Skeletal muscle tissue (tissue), 4 donors: ENCODE measurements around the gene FUCA1. TPM values are rescaled to one million over a fixed set of nuclear protein-coding genes. Genes with fewer than 3 reads are reported as not detected.

ENCODE experiments used
- H3K27ac ChIP-seq: one replicate; pipeline ENCODE4 v1.7.0; 2013; ENCODE audit warnings: mild to moderate bottlenecking, low read depth, low read length, inconsistent platforms
- H3K27me3 ChIP-seq, 3 donors: one replicate each; pipeline ENCODE4 v1.7.0; 2013; ENCODE audit warnings: low read length in 3 of 3; ENCODE audit not compliant: control insufficient read depth in 3 of 3, insufficient read depth in 3 of 3
- H3K36me3 ChIP-seq, 3 donors: one replicate each; pipeline ENCODE4 v1.7.0; 2013; ENCODE audit warnings: low read length in 3 of 3; ENCODE audit not compliant: control insufficient read depth in 3 of 3, insufficient read depth in 3 of 3
- H3K4me1 ChIP-seq, 3 donors: one replicate each; pipeline ENCODE4 v1.7.0; 2013; ENCODE audit warnings: low read length in 3 of 3, mild to moderate bottlenecking in 3 of 3; ENCODE audit not compliant: control insufficient read depth in 3 of 3, insufficient read depth in 3 of 3
- H3K4me3 ChIP-seq, 3 donors: one replicate each; pipeline ENCODE4 v1.7.0; 2013; ENCODE audit warnings: low read length in 3 of 3
- H3K9ac ChIP-seq, 3 donors: one replicate each; pipeline ENCODE4 v1.7.0; 2013; ENCODE audit warnings: low read length in 3 of 3, mild to moderate bottlenecking in 3 of 3, moderate library complexity in 2 of 3, low read depth in 1 of 3
- H3K9me3 ChIP-seq, 3 donors: one replicate each; pipeline ENCODE4 v1.7.0; 2013; ENCODE audit warnings: low read length in 3 of 3; ENCODE audit not compliant: control insufficient read depth in 3 of 3
- total RNA-seq: library from RNA; depleted of rRNA; stranded (reverse); fragments of >200 nt; gene quantifications from one replicate; pipeline ENCODE4 v1.2.3, GENCODE V29; 2014
- donor health status: Osteomylitis.

The FUCA1 gene
- total RNA-seq, 1 donor from 2014 or later: 21.9 TPM

DNA sequence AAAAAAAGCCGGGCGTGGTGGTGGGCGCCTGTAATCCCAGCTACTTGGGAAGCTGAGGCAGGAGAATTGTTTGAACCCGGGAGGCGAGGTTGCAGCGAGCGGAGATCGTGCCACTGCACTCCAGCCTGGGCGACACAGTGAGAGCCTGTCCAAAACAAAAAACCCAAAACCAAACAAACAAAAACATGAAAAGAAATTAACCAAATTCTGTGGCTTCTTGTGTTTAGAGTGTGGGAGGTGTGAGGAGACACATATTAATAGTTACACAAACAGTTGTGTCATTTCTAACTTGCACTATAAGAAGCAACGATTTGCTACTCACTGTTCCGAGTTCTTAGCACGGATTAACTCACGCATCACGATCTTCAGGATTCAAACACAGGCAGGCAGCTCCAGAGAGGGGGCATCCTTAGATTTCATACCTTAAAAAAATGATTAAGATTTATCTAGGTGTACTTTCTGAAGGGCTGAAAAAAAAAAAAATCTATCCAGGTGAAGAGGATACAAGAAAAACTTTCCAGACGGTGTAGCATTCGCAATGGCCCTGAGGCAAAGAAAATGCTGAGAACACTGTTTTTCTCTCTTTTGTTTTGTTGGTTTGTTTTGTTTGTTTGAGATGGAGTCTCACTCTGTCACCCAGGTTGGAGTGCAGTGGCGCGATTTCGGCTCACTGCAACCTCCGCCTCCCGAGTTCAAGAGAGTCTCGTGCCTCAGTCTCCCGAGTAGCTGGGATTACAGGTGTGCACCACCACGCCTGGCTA is 42.1 kb downstream of the FUCA1 start:
- peak overlapping the region; percentile 68 to 100 (median 100) for H3K9ac ChIP-seq

DNA sequence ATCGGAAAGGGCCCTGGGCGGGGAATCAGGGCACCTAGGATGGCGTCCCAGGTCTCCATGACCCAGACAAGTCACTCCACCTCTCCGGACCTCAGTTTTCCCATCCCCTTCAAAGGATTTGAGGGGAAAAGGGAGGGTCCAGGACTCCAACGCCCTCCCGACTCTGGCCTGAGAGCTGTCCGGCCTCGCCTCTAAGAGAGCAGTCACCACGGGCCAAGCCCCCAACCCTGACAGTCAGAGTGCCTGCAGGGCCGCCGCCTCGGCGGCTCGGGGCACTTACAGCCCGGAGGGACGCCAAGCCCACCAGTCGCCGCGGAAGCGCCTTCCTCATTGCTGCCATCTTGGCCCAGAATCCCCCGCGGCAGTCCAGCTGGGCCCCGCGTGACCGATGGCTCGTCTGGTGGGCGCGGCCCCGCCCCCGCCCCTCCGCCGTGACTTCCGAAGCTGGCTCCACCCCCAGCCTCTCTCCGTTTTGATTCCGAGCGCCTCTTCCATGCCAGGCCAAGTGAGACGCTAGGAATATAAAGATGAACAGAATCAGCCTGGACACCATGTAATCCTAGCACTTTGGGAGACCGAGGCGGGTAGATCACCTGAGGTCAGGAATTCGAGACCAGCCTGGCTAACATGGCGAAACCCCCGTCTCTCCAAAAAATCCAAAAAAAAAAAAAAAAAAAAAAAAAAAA is 42.9 kb downstream of the FUCA1 start, which contains the start of gene HMGCL:
Gene HMGCL, minus strand, starts transcription at position 354 of the 686 bp plus-strand sequence. Its CDS starts 14 bp downstream, at position 340.
- peaks cover 9 to 17% (median 11%) of the 10 kb centered on the region in 3 donors for H3K4me1 ChIP-seq
- H3K27ac ChIP-seq: peak within 1 kb of the TSS; percentile 98
- H3K36me3 ChIP-seq: peaks cover 1 to 4% (median 2%) of the 10 kb centered on the region in 3 donors
- no peaks in the 10 kb centered on the region for H3K27me3 ChIP-seq
- H3K9me3 ChIP-seq: no peaks in the 10 kb centered on the region
- peak within 1 kb of the TSS; percentile 97 to 100 (median 100) for H3K9ac ChIP-seq
- H3K4me3 ChIP-seq: peak within 1 kb of the TSS; percentile 81 to 96 (median 90)

More for the DNA sequence above, 42.1 kb downstream of the FUCA1 start:
- H3K27ac ChIP-seq: peak overlapping the region; percentile 98
- no peaks in the 10 kb centered on the region for H3K9me3 ChIP-seq
- H3K4me3 ChIP-seq: peak overlapping the region; percentile 67 to 96 (median 90)
- H3K4me1 ChIP-seq: peaks cover 9 to 17% (median 11%) of the 10 kb centered on the region in 3 donors
- H3K27me3 ChIP-seq: no peaks in the 10 kb centered on the region
- peaks cover 0 to 4% (median 0%) of the 10 kb centered on the region in 3 donors for H3K36me3 ChIP-seq

DNA sequence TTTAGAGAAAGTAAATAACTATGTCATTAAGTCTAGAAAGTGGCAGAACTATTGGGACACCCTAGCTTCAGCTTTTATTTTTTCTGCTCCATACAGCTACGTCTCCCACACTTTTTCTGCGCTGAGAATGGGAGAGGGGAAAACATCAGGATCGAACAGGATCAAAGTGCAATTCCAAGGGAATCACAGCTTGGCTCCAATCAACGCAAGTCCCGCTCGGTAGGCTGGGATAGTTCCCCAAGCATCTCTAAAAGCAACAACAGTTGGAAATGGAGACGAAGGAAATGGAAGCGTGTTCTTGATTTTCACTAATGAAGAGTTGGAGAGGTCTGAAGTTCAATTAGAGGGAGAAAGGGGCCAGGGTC is 43.4 kb downstream of the FUCA1 start:
- Histone ChIP-seq H3K9me3 (no peaks in the 10 kb centered on the region), H3K27me3 (no peaks in the 10 kb centered on the region), H3K4me3 (peak overlapping the region; percentile 81 to 96 (median 90)), H3K36me3 (peaks cover 3 to 6% (median 6%) of the 10 kb centered on the region in 3 donors), H3K4me1 (peaks cover 9 to 17% (median 11%) of the 10 kb centered on the region in 3 donors), H3K9ac (peak overlapping the region; percentile 97 to 100 (median 100)), H3K27ac (peak overlapping the region; percentile 98)

DNA sequence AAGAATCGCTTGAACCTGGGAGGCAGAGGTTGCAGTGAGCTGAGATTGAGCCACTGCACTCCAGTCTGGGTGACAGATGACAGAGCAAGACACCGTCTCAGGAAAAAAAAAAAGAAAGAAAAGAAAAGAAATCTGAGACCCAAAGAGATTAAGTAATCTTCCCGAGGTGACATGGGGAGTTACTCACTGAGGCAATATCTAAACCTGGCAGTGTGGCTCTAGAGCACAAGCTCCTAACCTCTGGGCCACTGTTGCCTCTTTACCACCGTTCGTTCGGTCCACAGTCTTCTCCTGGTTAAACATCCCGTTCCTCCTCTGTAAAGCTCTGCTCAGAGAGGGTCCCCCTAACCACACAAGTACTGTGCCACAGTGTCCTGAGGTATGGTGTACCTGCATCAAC is 44.3 kb downstream of the FUCA1 start:
- peaks cover 6 to 14% (median 7%) of the 10 kb centered on the region in 3 donors for H3K36me3 ChIP-seq
- H3K9ac ChIP-seq: no peak overlapping the region
- no peaks in the 10 kb centered on the region for H3K27me3 ChIP-seq
- H3K4me3 ChIP-seq: peak overlapping the region in 2 of 3 donors; percentile 31 to 81
- no peaks in the 10 kb centered on the region for H3K9me3 ChIP-seq
- peaks cover 9 to 17% (median 11%) of the 10 kb centered on the region in 3 donors for H3K4me1 ChIP-seq
- no peak overlapping the region for H3K27ac ChIP-seq

DNA sequence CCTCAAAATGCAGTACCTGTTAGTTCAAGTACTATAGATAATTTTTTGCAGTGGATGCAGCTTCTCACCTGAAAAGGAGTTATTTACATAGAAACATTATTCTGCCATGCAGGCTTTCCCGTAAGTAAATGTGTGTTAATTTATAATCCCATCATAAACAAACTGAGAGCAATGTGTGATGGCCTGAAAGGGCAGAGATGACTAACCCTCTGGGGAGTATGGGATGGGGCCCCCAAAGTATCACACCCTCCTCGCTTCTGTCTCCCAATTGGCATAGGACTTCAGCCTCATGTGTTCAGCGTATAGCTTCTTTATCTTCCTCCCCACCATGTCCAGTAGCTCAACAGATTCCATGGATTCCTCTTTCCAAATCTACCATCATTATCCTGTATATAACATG is 50.5 kb downstream of the FUCA1 start:
- peaks cover 19 to 57% (median 44%) of the 10 kb centered on the region in 3 donors for H3K36me3 ChIP-seq

DNA sequence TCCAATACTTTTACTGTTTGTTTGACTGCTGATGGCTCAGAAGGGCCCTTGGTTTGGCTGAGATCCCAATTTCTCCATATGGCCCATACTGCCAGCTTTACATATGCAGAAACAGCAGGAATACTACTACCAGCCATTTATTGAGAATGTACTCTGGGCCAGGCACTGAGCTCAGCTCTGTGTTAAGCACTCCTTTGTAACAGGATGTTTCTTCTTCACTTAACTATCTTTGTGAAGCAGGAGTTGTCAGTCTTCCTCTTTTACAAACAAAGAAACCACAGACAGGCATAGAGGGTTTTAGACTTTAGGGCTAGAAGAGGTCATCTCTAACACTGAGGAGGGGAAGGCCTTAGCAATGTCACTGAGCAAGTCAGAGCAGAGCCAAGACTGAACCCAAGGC is 51.2 kb downstream of the FUCA1 start:
- Histone ChIP-seq H3K4me3 (no peak overlapping the region), H3K27ac (no peak overlapping the region), H3K36me3 (peaks cover 24 to 63% (median 51%) of the 10 kb centered on the region in 3 donors)

More for the DNA sequence above, 50.5 kb downstream of the FUCA1 start:
- Histone ChIP-seq H3K4me1 (peaks cover 14 to 17% (median 16%) of the 10 kb centered on the region in 3 donors), H3K9me3 (no peaks in the 10 kb centered on the region), H3K27ac (no peak overlapping the region), H3K27me3 (no peaks in the 10 kb centered on the region), H3K9ac (no peak overlapping the region), H3K4me3 (no peak overlapping the region)

DNA sequence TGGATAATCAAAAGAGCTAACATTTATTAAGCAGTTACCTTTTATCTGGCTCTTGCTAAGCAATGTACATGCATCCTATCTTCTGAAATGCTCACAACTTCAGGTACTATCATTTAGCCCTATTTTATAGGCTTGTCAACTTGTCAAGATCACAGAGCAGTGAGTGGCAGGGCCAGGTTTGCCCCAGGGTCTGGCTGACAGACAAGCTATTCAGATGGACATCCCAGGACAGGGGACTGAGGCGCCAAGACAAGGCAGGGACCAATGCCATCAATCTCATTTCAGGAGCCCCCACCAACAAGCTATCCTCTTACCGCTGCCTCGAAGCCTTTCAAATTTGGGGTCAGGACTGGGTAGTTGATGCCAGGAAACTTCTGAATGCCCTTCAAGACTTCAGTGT is 51.7 kb downstream of the FUCA1 start:
- no peaks in the 10 kb centered on the region for H3K9me3 ChIP-seq
- no peak overlapping the region for H3K4me3 ChIP-seq
- H3K27ac ChIP-seq: peak overlapping the region; percentile 14
- H3K4me1 ChIP-seq: peaks cover 12 to 17% (median 14%) of the 10 kb centered on the region in 3 donors
- peak overlapping the region in 1 of 3 donors; percentile 1 for H3K9ac ChIP-seq
- H3K27me3 ChIP-seq: no peaks in the 10 kb centered on the region
- peaks cover 27 to 66% (median 56%) of the 10 kb centered on the region in 3 donors for H3K36me3 ChIP-seq

More for the DNA sequence above, 51.2 kb downstream of the FUCA1 start:
- H3K4me1 ChIP-seq: peaks cover 12 to 17% (median 14%) of the 10 kb centered on the region in 3 donors
- H3K9me3 ChIP-seq: no peaks in the 10 kb centered on the region
- no peaks in the 10 kb centered on the region for H3K27me3 ChIP-seq
- H3K9ac ChIP-seq: peak overlapping the region in 1 of 3 donors; percentile 35

DNA sequence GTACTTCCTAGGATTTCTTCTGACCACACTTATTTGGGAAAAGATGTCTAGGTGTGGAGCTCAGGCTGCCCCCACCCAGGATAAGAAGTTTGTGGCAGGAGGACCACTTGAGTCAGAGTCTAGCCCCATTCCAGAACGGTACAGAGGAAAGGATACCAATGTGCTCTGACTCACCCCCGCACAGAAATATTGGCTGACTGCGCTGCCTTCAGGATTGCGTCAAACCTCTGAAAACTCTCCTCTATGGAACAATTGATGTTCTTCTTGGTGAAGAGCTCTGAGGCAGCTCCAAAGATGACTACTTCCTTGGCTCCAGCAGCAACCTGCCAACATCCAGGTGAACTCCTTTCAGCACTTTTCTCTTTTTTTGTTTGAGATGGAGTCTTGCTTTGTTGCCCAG is 54.1 kb downstream of the FUCA1 start:
- Histone ChIP-seq H3K9me3 (no peaks in the 10 kb centered on the region), H3K36me3 (peaks cover 26 to 61% (median 56%) of the 10 kb centered on the region in 3 donors), H3K27me3 (no peaks in the 10 kb centered on the region), H3K9ac (no peak overlapping the region), H3K4me3 (no peak overlapping the region), H3K27ac (no peak overlapping the region), H3K4me1 (peaks cover 27 to 32% (median 28%) of the 10 kb centered on the region in 3 donors)

DNA sequence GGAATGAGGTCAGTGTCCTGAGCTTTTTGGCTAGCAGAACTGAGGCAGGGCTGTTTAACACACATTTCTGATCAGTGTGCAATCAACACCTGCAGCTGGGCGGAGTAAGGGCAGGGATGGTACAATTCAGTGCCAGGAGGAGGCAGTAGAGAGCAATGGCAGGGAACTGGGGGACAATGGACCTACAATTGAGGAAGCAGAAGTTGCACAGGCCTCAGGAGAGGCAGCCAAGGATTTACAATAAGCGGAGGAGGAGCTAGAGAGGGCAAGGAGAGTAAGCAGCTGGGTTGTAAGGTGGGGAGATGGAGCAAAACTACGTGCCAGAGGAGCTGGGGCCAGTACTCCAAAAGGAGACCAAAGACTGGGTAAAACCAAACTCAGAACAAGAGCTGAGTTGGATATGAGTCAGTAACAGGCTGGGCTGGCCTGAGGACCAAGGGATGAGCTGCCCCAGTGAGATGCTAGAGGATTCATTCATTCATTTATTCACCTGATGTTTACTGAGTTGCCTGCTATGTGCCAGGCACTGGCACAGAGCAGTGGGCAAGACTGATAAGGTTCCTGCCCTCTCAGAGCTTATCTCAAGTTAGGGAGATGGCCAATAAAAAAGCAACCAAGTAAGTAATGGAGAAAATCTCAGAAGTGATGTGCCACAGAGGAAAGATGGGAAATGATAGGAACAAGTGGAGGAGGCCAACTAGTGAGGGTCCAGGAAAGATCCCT is 57.1 kb downstream of the FUCA1 start:
- H3K27ac ChIP-seq: no peak overlapping the region
- H3K36me3 ChIP-seq: peaks cover 37 to 53% (median 50%) of the 10 kb centered on the region in 3 donors
- no peak overlapping the region for H3K4me3 ChIP-seq
- H3K4me1 ChIP-seq: peaks cover 13 to 23% (median 20%) of the 10 kb centered on the region in 3 donors
- H3K27me3 ChIP-seq: no peaks in the 10 kb centered on the region
- no peaks in the 10 kb centered on the region for H3K9me3 ChIP-seq
- no peak overlapping the region for H3K9ac ChIP-seq
